Tibial artery (tissue), 4 donors: ENCODE data around the gene SUPT20H.
A peak's percentile ranks its signal among the peaks of the same experiment; 100 is the strongest.
"Not testable (repeated sequence)": the region's sequence is repeated elsewhere in the genome, so short reads cannot be mapped to it uniquely, and the experiment has no call there.

Experiments used
- DNase-seq, 2 donors: peaks; one replicate each; pipeline ENCODE4 v3.0.0-alpha.2; 2019
- H3K27ac ChIP-seq, 2 donors: fragments of 200-600 bp; sonication (generic) in 1 of 2; 1 replicate in 1 of 2; 2 replicates in 1 of 2; pipeline ENCODE4 v1.5.1; 2018 to 2019; ENCODE audit warnings: mild to moderate bottlenecking in 1 of 2
- H3K27me3 ChIP-seq, 2 donors: fragments of 200-600 bp; sonication (generic) in 1 of 2; one replicate each; pipeline versions ENCODE4 v1.5.1 to v1.6.0; 2016 to 2019
- H3K36me3 ChIP-seq, 3 donors: fragments of 200-600 bp; sonication (generic) in 2 of 3; one replicate each; pipeline ENCODE4 v1.5.1; 2016 to 2019; ENCODE audit warnings: mild to moderate bottlenecking in 2 of 3
- H3K4me1 ChIP-seq, 4 donors: fragments of 200-600 bp; sonication (generic) in 2 of 4; 1 replicate in 3 of 4; 2 replicates in 1 of 4; pipeline ENCODE4 v1.5.1; 2016 to 2019
- H3K4me3 ChIP-seq, 2 donors: fragments of 200-600 bp; sonication (generic) in 1 of 2; 1 replicate in 1 of 2; 2 replicates in 1 of 2; pipeline ENCODE4 v1.5.1; 2018 to 2019; ENCODE audit warnings: mild to moderate bottlenecking in 2 of 2
- H3K9me3 ChIP-seq, 3 donors: fragments of 200-600 bp; sonication (generic) in 1 of 3; one replicate each; pipeline ENCODE4 v1.5.1; 2016 to 2019
- intact Hi-C: fragments of 100-400 bp; cut with DNase I; formaldehyde crosslinking; loops from one replicate; pipeline ENCODE4 v1.15.0; 2023; ENCODE audit warnings: low total_unique reads
- TF ChIP-seq, protein P1 (sequence below), 2 experiments: fragments of 200-600 bp in 1 of 2; fragments of 450-650 bp in 1 of 2; IDR thresholded peaks; one replicate each; pipeline ENCODE4 v1.5.1; 2017 to 2019; ENCODE audit warnings: antibody characterized with exemption in 2 of 2, mild to moderate bottlenecking in 1 of 2, moderate library complexity in 1 of 2

The SUPT20H gene

DNA sequence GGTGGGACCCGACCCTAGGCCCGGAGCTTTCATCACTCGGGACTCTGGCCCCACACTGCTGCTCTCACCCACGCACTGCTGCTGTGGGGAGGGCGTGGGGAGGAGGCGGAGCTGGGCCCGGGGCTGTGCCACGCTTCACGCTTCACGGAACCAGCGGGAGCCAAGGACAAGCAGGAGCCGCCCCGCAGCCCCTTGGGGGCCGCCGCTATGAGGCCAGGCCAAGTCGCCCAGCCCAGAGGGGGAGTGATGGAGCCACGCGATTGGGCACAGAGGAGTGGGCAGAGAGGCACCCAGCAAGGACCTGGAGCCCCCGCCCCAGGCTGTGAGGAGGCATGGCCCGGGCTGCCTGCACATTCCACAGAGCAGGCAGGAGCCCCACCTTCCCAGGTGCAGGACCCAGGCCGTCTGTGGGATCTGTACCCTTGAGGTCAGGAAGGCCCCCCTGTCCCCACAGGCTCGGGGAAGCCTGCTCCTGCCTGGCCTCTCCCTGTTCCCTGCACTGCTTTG is 10.2 kb upstream of the SUPT20H start:
- intact Hi-C loops, result no loop called here
- H3K4me3 ChIP-seq, result no peak overlapping the region
- no peaks in the 10 kb centered on the region for H3K9me3 ChIP-seq
- no peak for DNase-seq
- TF ChIP-seq, protein P1, sequence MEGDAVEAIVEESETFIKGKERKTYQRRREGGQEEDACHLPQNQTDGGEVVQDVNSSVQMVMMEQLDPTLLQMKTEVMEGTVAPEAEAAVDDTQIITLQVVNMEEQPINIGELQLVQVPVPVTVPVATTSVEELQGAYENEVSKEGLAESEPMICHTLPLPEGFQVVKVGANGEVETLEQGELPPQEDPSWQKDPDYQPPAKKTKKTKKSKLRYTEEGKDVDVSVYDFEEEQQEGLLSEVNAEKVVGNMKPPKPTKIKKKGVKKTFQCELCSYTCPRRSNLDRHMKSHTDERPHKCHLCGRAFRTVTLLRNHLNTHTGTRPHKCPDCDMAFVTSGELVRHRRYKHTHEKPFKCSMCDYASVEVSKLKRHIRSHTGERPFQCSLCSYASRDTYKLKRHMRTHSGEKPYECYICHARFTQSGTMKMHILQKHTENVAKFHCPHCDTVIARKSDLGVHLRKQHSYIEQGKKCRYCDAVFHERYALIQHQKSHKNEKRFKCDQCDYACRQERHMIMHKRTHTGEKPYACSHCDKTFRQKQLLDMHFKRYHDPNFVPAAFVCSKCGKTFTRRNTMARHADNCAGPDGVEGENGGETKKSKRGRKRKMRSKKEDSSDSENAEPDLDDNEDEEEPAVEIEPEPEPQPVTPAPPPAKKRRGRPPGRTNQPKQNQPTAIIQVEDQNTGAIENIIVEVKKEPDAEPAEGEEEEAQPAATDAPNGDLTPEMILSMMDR (IDR thresholded peaks at IDR 0.05), result no peak
- no peaks in the 10 kb centered on the region for H3K27me3 ChIP-seq
- no peaks in the 10 kb centered on the region for H3K4me1 ChIP-seq
- H3K36me3 ChIP-seq, result no peaks in the 10 kb centered on the region
- no peak overlapping the region for H3K27ac ChIP-seq

DNA sequence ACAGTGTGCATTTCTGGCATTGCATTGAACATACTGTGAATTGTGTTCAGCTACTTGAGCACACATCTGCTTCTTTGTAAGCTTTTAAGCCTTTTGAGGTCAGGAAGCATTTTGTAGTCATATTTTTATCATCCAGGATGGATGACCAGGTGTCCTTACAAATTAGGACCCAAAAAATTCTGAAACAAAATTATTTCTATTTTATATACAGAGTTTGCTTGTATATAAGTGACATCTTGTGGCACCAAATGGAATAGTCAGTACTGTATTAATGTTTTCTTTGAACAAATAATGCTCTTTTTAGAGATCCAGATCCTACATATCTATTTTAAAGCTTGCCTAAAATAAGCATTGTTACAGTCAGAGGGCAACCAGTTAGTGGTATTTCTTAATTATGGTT is 9.5 kb upstream of the SUPT20H start:
- Histone ChIP-seq H3K36me3 (no peaks in the 10 kb centered on the region), H3K4me3 (no peak overlapping the region), H3K27me3 (no peaks in the 10 kb centered on the region), H3K9me3 (no peaks in the 10 kb centered on the region), H3K27ac (no peak overlapping the region), H3K4me1 (no peaks in the 10 kb centered on the region)
- intact Hi-C loops, result no loop called here
- no peak for DNase-seq
- TF ChIP-seq, protein P1 (IDR thresholded peaks at IDR 0.05), result no peak

DNA sequence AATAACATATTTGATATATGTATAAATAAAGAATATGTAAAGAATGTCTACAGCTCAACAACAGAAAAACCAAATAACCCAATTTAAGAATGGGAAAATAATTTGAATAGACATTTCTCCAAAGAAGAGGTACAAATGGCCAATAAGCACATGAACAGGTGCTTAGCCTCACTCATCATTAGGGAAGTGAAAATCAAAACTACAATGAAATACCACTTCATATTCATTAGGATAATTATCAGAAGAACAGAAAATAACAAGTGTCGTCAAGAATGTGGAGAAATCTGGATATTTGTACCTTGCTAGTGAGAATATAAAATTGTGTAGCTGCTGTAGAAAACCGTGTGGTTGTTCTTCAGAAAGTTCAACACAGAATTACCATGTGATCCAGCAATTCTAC is 8.4 kb upstream of the SUPT20H start:
- Histone ChIP-seq H3K4me3 (no peak overlapping the region), H3K36me3 (no peaks in the 10 kb centered on the region), H3K9me3 (no peaks in the 10 kb centered on the region), H3K27me3 (no peaks in the 10 kb centered on the region), H3K4me1 (no peaks in the 10 kb centered on the region), H3K27ac (no peak overlapping the region)
- intact Hi-C loops, result no loop called here
- TF ChIP-seq, protein P1 (IDR thresholded peaks at IDR 0.05), result no peak
- no peak for DNase-seq

DNA sequence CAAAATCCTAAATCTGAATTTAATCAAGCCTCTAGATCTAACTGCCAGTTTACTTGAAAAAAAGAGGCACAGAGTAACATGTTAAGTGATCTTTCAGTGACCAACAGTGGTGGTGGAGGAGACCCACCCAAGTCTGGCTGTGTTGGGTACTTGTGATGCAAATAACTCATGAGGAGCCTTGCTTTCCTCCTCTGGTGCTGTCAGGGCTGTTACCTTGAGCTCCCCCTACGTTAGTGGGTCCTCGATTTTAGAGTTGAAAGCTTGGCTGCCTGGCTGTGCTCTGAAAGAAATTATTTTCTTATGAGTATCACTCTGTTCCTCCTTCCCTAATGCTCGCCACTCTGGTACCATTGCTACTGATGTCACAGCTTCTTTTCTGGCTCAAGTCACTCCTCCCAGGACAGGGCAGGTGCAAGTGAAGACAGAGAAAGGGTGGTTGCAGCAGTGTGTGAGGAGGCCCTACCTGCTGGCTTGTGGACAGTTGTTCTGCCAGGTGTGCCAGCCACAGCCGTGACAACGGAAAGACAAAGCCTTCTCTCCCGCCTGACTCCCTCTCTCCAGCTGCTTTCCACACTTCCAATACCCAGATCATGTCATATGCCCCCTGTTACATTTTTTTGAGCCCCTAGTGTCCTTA is 6.5 kb upstream of the SUPT20H start:
- Histone ChIP-seq H3K27me3 (no peaks in the 10 kb centered on the region), H3K36me3 (no peaks in the 10 kb centered on the region), H3K27ac (no peak overlapping the region), H3K4me3 (no peak overlapping the region), H3K9me3 (no peaks in the 10 kb centered on the region), H3K4me1 (no peaks in the 10 kb centered on the region)
- intact Hi-C loops, result no loop called here
- DNase-seq, result no peak
- TF ChIP-seq, protein P1 (IDR thresholded peaks at IDR 0.05), result no peak

DNA sequence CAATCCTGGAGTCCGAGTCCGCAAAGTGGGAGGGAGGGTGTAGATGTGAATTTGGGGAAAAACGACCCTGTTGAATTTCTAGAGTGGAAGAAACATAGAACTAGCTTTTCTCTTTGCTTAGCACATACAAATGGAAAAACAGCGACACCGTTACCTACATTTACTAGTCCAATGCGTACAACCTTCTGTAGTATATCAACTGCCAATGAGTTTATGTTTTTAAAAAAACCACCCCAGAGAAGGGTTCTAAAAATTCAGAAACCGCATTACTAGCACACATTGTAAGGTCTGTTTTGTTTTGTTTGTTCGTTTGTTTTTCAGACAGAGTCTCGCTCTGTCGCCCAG is 332 bp upstream of the SUPT20H start:
- no peaks in the 10 kb centered on the region for H3K36me3 ChIP-seq
- DNase-seq, result no peak
- peak overlapping the region; percentile 91 for H3K4me3 ChIP-seq
- intact Hi-C loops, result no loop called here
- H3K27ac ChIP-seq, result peak overlapping the region; percentile 91 to 95
- no peaks in the 10 kb centered on the region for H3K27me3 ChIP-seq
- H3K9me3 ChIP-seq, result no peaks in the 10 kb centered on the region
- H3K4me1 ChIP-seq, result peaks cover 0 to 24% (median 15%) of the 10 kb centered on the region in 4 donors
- TF ChIP-seq, protein P1 (IDR thresholded peaks at IDR 0.05), result no peak

DNA sequence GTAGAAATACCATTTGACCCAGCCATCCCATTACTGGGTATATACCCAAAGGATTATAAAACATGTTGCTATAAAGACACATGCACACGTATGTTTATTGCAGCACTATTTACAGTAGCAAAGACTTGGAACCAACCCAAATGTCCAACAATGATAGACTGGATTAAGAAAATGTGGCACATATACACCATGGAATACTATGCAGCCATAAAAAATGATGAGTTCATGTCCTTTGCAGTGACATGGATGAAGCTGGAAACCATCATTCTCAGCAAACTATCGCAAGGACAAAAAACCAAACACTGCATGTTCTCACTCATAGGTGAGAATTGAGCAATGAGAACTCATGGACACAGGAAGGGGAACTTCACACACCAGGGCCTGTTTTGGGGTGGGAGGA is 3.3 kb downstream of the SUPT20H start:
- H3K9me3 ChIP-seq, intact Hi-C loops, H3K27ac ChIP-seq, H3K4me3 ChIP-seq, H3K27me3 ChIP-seq, DNase-seq, H3K36me3 ChIP-seq: not testable (repeated sequence)
- H3K4me1 ChIP-seq, result peaks cover 0 to 24% (median 15%) of the 10 kb centered on the region in 4 donors

DNA sequence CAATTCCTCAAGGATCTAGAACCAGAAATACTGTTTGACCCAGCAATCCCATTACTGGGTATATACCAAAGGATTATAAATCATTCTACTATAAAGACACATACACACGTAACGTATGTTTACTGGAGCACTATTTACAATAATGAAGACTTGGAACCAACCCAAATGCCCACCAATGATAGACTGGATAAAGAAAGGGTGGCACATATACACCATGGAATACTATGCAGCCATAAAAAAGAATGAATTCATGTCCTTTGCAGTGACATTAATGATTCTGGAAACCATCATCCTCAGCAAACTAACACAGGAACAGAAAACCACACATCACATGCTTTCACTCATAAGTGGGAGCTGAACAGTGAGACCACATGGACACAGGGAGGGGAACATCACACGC is 6.4 kb downstream of the SUPT20H start:
- H3K27me3 ChIP-seq, H3K27ac ChIP-seq, H3K36me3 ChIP-seq, H3K4me3 ChIP-seq, DNase-seq, intact Hi-C loops, H3K9me3 ChIP-seq: not testable (repeated sequence)
- H3K4me1 ChIP-seq, result peaks cover 0 to 18% (median 10%) of the 10 kb centered on the region in 4 donors
